HG02623 (cell line): ENCODE measurements around the gene ATXN1L.
"Not testable (repeated sequence)": the region's sequence is repeated elsewhere in the genome, so short reads cannot be mapped to it uniquely, and the experiment has no call there.

Experiments
- ATAC-seq: cut with Tn5 transposase; IDR thresholded peaks from one replicate; pipeline ENCODE4 v1.9.1; 2021; ENCODE audit warnings: moderate library complexity; ENCODE audit not compliant: unreplicated experiment

ATXN1L gene

GRCh38 chr16:71885261-71885650 lies 39.5 kb downstream of the ATXN1L start:
- ATAC-seq, result no peak

- no peak for ATAC-seq
Measured at GRCh38 chr16:71889147-71889546, 43.4 kb downstream of the ATXN1L start.

- ATAC-seq, result no peak
Measured at GRCh38 chr16:71893888-71894228, 48.1 kb downstream of the ATXN1L start.

GRCh38 chr16:71894229-71894920 lies 48.6 kb downstream of the ATXN1L start:
- no peak for ATAC-seq

GRCh38 chr16:71894921-71895678 lies 49.3 kb downstream of the ATXN1L start, which contains the start of gene IST1:
IST1 (plus strand) TSS chr16:71895531; CDS start chr16:71915641, 20,110 bp downstream.
- peak; percentile 75 for ATAC-seq

- ATAC-seq, result peak; percentile 20
Measured at GRCh38 chr16:71895679-71896365, 50.0 kb downstream of the ATXN1L start.

- no peak for ATAC-seq
Measured at GRCh38 chr16:71896764-71897368, 51.1 kb downstream of the ATXN1L start.

GRCh38 chr16:71899171-71899570 lies 53.4 kb downstream of the ATXN1L start:
- ATAC-seq, result no peak

- ATAC-seq, result no peak
Measured at GRCh38 chr16:71902656-71903365, 57.0 kb downstream of the ATXN1L start.

- no peak for ATAC-seq
Measured at GRCh38 chr16:71903608-71904007, 57.8 kb downstream of the ATXN1L start.

- no peak for ATAC-seq
Measured at GRCh38 chr16:71904239-71904638, 58.5 kb downstream of the ATXN1L start.

- ATAC-seq, result not testable (repeated sequence)
Measured at GRCh38 chr16:71905765-71906164, 60.0 kb downstream of the ATXN1L start.
